ENCODE results near the gene PEX5L.

The PEX5L gene

DNA sequence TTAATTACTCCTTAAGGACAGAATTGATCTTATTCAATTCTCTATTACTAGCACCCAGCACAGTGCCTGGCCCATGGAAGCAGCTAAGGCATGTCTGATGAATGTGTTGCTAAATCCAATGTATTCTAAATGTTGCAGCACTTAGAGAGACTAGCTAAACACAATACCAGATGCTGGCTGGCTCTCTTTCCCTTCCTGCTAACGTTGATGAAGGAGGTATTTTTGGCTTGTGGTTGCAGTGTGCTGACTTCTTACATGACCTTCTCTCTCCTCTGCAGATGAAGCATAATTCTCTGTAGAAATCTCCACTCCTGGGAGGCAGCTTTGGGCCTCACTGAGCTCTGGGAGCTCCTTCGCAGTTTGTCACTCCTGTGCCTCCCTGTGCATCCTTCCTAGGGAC, 183.6 kb downstream of the PEX5L start:
- DNase-seq (ENCODE audit: low read depth) = peak; percentile 81
- TF ChIP-seq, protein P1, sequence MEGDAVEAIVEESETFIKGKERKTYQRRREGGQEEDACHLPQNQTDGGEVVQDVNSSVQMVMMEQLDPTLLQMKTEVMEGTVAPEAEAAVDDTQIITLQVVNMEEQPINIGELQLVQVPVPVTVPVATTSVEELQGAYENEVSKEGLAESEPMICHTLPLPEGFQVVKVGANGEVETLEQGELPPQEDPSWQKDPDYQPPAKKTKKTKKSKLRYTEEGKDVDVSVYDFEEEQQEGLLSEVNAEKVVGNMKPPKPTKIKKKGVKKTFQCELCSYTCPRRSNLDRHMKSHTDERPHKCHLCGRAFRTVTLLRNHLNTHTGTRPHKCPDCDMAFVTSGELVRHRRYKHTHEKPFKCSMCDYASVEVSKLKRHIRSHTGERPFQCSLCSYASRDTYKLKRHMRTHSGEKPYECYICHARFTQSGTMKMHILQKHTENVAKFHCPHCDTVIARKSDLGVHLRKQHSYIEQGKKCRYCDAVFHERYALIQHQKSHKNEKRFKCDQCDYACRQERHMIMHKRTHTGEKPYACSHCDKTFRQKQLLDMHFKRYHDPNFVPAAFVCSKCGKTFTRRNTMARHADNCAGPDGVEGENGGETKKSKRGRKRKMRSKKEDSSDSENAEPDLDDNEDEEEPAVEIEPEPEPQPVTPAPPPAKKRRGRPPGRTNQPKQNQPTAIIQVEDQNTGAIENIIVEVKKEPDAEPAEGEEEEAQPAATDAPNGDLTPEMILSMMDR (conservative IDR thresholded peaks at IDR 0.05; ENCODE audit: control insufficient read depth, insufficient read depth, low read depth, low read length) = no peak
- no peak overlapping the region for H3K4me3 ChIP-seq (ENCODE audit: control insufficient read depth, low read depth, low read length)

DNA sequence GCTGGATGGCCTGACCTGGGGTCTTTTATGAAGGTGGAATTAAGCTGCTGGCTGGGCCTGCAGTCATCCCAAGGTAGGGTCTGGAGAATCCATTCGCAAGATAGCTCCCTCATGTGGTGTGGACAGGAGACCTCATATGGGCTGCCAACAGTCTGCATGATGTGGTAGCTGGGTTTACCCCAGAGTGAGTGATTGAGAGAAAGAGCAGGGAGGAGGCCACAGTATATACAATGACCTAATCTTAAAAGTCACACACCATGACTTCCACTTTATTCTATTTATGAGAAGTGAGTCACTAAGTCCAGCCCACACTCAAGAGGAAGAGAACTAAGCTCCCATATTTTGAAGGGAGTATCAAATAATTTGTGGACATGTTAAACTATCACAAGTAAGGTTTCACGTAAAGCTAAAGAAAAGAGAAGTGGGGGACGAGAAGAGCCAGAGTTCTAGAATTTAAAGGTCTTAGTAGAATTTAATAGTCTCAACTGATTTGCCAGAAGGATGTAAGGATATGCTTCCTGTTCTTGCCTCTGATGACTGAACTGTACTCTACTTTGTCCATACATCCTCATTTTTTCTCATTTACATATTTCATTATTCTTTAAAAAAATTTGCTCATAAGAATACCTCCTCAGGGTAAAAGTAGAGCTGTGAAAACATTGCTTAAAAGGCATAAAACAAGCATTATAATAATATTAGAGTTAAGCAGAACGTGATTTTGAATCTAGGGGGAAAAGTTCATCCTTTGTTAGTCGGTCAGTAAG, 184.4 kb downstream of the PEX5L start:
- TF ChIP-seq, protein P1 (conservative IDR thresholded peaks at IDR 0.05; ENCODE audit: control insufficient read depth, insufficient read depth, low read depth, low read length) = peak; percentile 19
- no peak overlapping the region for H3K4me3 ChIP-seq (ENCODE audit: control insufficient read depth, low read depth, low read length)
- DNase-seq (ENCODE audit: low read depth) = peak; percentile 78

DNA sequence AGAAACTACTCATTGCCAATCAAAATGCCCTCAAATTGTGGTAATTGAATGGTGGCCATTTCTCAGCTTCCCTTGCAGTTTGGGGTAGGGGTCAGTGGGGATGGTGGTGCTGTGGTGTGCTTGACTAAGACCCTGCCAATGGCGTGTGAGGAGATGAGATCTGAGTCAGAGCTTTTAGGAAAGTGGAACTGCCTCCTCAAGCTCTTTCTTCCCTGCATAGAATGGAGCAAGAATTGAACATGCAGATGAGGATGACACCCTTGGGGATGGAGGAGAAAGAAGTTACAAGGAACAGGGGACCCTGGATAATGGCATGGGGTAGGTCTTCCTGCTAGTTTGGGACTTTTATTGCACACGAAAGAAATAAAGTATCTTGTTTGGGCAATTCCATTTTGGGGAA, 188.0 kb downstream of the PEX5L start:
- TF ChIP-seq, protein P1 (conservative IDR thresholded peaks at IDR 0.05; ENCODE audit: control insufficient read depth, insufficient read depth, low read depth, low read length) = no peak
- no peak overlapping the region for H3K4me3 ChIP-seq (ENCODE audit: control insufficient read depth, low read depth, low read length)
- DNase-seq (ENCODE audit: low read depth) = no peak

DNA sequence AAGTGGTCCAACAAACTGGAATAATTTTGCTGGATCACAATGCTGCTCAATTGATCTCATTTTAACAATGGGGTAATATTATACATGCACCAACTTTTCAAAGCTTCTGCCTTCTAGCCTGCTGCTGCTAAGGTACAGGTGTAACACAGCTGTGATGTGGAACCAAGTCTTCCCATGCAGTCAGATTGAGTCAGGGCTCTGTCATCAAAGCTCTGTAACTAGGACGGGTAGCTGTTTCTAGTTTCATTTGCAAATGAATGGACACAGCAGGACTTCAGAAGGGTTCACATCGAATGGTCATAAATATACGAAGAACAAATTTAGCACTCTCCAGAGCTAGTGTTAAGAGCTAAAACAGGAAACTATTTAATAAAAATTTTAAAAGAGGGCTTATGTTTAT, 194.7 kb downstream of the PEX5L start:
- H3K4me3 ChIP-seq (ENCODE audit: control insufficient read depth, low read depth, low read length) = no peak overlapping the region
- TF ChIP-seq, protein P1 (conservative IDR thresholded peaks at IDR 0.05; ENCODE audit: control insufficient read depth, insufficient read depth, low read depth, low read length) = no peak
- DNase-seq (ENCODE audit: low read depth) = no peak

DNA sequence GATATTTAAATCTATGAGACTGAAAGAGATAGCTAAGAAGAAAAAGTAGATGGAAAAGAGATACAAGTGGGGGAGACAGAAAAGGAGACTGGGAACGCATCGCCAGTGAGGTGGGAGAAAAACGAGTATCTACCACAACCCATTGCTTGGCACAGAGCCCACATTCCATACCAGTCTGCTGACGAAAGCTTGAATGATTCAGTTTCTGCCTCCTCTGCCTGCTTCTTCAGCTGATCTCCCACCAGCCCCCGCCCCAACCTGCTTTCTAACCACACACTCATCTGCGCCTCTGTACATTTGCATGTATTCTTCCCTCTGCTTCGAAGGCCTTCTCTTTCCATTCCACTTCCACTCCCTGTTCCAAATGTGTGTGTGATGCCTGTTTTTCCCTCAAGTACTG, 195.8 kb downstream of the PEX5L start:
- no peak overlapping the region for H3K4me3 ChIP-seq (ENCODE audit: control insufficient read depth, low read depth, low read length)
- DNase-seq (ENCODE audit: low read depth) = peak; percentile 65
- TF ChIP-seq, protein P1 (conservative IDR thresholded peaks at IDR 0.05; ENCODE audit: control insufficient read depth, insufficient read depth, low read depth, low read length) = no peak

DNA sequence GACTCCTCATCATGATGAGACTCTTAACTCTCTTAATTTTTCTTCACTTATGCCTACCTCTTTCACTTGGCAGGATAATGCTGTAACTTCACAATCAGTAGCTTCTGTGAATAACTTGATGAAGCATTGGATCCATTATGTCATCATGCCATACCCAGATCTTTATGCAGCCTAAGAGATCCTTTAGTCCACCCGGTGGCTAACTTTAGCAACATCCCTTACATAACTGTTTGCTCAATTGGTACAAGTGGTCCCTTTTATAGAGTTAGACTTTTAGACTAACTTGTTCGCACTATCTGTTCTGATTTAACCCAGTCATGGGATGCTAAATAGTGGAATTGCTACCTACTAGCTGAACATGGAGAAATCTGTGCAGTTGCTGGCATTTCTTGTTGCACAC, 199.4 kb downstream of the PEX5L start:
- no peak overlapping the region for H3K4me3 ChIP-seq (ENCODE audit: control insufficient read depth, low read depth, low read length)
- TF ChIP-seq, protein P1 (conservative IDR thresholded peaks at IDR 0.05; ENCODE audit: control insufficient read depth, insufficient read depth, low read depth, low read length) = peak; percentile 5
- DNase-seq (ENCODE audit: low read depth) = peak; percentile 25
